Choroid plexus epithelial cell (primary cell): ENCODE data around the gene PSEN1.

Source experiments
- DNase-seq: peaks from one replicate; pipeline ENCODE4 v3.0.0-alpha.2; 2010; ENCODE audit warnings: low read depth
- H3K4me3 ChIP-seq: 2 replicates; pipeline ENCODE4 v1.5.1; 2011; ENCODE audit warnings: low read depth, mild to moderate bottlenecking, control low read depth, low read length, moderate library complexity
- TF ChIP-seq, protein P1 (sequence below): conservative IDR thresholded peaks from 2 replicates; pipeline ENCODE4 v1.5.1; 2011; ENCODE audit warnings: low read depth, mild to moderate bottlenecking, control low read depth, inconsistent platforms, low read length, moderate library complexity

PSEN1 gene

DNA sequence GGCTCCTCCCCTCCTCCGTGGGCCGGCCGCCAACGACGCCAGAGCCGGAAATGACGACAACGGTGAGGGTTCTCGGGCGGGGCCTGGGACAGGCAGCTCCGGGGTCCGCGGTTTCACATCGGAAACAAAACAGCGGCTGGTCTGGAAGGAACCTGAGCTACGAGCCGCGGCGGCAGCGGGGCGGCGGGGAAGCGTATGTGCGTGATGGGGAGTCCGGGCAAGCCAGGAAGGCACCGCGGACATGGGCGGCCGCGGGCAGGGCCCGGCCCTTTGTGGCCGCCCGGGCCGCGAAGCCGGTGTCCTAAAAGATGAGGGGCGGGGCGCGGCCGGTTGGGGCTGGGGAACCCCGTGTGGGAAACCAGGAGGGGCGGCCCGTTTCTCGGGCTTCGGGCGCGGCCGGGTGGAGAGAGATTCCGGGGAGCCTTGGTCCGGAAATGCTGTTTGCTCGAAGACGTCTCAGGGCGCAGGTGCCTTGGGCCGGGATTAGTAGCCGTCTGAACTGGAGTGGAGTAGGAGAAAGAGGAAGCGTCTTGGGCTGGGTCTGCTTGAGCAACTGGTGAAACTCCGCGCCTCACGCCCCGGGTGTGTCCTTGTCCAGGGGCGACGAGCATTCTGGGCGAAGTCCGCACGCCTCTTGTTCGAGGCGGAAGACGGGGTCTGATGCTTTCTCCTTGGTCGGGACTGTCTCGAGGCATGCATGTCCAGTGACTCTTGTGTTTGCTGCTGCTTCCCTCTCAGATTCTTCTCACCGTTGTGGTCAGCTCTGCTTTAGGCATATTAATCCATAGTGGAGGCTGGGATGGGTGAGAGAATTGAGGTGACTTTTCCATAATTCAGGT lies at the start of gene PSEN1:
TSS of gene PSEN1 (plus strand) at position 121 of the 839 bp plus-strand sequence. CDS start 11,513 bp downstream, outside the sequence.
- peak; percentile 95 for DNase-seq
- peak within 1 kb of the TSS; percentile 81 for H3K4me3 ChIP-seq
- TF ChIP-seq, protein P1, sequence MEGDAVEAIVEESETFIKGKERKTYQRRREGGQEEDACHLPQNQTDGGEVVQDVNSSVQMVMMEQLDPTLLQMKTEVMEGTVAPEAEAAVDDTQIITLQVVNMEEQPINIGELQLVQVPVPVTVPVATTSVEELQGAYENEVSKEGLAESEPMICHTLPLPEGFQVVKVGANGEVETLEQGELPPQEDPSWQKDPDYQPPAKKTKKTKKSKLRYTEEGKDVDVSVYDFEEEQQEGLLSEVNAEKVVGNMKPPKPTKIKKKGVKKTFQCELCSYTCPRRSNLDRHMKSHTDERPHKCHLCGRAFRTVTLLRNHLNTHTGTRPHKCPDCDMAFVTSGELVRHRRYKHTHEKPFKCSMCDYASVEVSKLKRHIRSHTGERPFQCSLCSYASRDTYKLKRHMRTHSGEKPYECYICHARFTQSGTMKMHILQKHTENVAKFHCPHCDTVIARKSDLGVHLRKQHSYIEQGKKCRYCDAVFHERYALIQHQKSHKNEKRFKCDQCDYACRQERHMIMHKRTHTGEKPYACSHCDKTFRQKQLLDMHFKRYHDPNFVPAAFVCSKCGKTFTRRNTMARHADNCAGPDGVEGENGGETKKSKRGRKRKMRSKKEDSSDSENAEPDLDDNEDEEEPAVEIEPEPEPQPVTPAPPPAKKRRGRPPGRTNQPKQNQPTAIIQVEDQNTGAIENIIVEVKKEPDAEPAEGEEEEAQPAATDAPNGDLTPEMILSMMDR = no peak

DNA sequence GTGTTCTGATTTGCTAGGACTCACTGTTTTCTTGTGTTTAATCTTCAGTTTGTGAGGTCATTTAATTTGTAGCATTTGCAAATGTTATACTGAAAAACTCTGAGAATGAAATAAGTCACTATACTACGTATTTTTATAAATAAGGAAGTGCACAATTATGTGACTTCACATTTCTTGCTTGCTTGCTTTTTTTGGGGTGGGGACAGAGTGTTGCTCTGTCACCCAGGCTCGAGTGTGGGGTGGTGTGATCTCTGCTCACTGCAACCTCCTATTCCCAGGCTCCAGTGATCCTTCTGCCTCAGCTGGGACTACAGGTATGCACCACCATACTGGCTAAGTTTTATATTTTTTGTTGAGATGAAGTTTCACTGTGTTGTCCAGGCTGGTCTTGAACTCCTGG lies 45.3 kb upstream of the PSEN1 start:
- H3K4me3 ChIP-seq = no peak overlapping the region
- no peak for DNase-seq
- TF ChIP-seq, protein P1 = no peak

DNA sequence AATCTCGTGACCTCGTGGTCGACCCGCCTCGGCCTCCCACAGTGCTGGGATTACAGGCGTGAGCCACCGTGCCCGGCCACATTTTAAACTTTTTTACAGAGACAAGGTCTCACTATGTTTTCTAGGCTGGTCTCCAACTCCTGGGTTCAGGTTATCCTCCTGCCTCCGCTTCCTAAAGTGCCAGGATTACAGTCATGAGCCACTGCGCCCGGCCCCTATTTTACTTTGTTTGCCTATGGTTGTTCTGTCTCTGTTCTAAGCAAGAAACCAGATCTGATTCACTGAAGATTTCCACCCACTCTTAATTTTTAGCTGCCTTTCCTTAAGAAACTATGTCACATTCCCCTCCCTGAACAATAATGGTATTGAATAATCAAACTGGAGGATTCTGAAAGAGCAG lies 38.9 kb upstream of the PSEN1 start:
- DNase-seq = no peak
- no peak overlapping the region for H3K4me3 ChIP-seq
- TF ChIP-seq, protein P1 = no peak

DNA sequence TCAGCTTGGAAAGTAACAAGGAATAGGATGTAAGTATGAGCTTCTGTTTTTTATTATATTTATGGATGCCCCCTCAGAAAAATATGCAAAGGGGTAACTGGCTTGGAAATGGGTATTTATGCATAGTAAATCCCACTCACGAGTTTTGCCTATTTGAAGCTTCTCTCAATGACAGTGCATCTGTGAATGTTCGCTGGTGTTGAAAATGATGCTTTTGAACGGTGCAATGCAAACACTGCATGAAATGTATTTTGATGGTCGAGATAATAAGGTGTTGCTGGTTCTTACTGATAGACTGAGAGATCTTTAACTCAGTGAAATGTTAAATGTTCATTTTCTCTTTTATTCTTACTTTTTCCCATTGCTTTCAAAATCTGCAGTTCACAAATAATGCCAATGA lies 36.0 kb upstream of the PSEN1 start:
- H3K4me3 ChIP-seq = no peak overlapping the region
- DNase-seq = no peak
- TF ChIP-seq, protein P1 = no peak

DNA sequence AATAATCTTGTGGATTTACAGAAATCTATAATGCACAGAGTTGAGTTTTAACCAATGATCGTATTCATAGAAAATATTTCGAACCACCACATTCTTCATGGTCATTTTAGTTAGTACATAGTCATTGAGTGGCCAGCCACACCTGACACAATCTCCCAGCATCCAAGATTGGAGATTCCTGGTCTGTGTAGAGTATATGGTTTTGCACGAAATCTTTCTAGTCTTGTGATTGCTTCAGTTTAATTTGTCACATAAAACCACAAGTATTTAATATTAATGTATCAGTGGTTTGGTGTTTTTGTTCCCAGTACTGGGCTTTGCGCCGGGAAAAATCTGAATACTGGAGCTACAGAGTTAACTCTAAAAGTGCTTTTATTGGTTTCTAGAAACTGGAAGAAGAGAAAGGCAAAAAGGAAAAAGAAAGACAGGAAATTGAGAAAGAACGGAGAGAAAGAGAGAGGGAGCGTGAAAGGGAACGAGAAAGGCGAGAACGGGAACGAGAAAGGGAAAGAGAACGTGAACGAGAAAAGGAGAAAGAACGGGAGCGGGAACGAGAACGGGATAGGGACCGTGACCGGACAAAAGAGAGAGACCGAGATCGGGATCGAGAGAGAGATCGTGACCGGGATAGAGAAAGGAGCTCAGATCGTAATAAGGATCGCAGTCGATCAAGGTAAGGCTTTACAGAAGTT lies 33.4 kb upstream of the PSEN1 start:
- H3K4me3 ChIP-seq = no peak overlapping the region
- TF ChIP-seq, protein P1 = no peak
- DNase-seq = no peak

DNA sequence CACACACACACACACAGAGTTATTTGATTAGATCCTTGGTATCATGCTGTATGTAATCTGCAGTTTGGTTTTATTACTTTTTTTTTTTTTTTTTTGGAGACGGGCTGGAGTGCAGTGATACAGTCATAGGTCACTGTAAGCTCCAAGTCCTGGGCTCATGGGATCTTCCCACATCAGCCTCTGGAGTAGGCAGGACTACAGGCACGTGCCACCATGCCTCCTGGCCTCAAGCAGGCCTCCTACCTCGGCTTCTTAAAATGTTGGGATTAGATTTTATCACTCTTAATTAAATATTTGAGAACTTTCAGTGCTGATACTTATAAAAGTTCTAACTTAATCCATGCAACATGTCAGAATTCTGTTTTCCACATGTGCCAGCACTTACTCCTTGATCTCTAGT lies 31.3 kb upstream of the PSEN1 start:
- TF ChIP-seq, protein P1 = no peak
- H3K4me3 ChIP-seq = no peak overlapping the region
- DNase-seq = no peak
